Activated CD8-positive, alpha-beta T cell treated with anti-CD3 and anti-CD28 coated beads for 36 hours (primary cell): ENCODE measurements around the gene SORL1. TPM values are rescaled to one million over a fixed set of nuclear protein-coding genes. Genes with fewer than 3 reads are reported as not detected.

Experiments used
- ATAC-seq: fragments of 200-7000 bp; cut with Tn5 transposase; one replicate; pipeline ENCODE4 v1.10.0; 2021; ENCODE audit warnings: mild to moderate bottlenecking, moderate library complexity
- CTCF ChIA-PET: fragments of 350-600 bp; sonication (Branson Sonifier 250); formaldehyde crosslinking; loops from one replicate; lab custom pipeline; 2021; ENCODE audit warnings: antibody characterized with exemption; lab: Charles Lee
- POLR2A ChIA-PET: fragments of 350-600 bp; sonication (Branson Sonifier 250); formaldehyde crosslinking; loops from one replicate; lab custom pipeline; 2021; ENCODE audit warnings: antibody characterized with exemption; lab: Charles Lee
- DNase-seq: peaks from one replicate; pipeline ENCODE4 v3.0.0-alpha.2; 2020
- H3K27ac Mint-ChIP-seq: one replicate; pipeline ENCODE4 v1.8.0; 2021; ENCODE audit warnings: mild to moderate bottlenecking, mixed read lengths
- H3K27me3 Mint-ChIP-seq: one replicate; pipeline ENCODE4 v1.8.0; 2021; ENCODE audit warnings: mixed read lengths
- H3K36me3 Mint-ChIP-seq: one replicate; pipeline ENCODE4 v1.8.0; 2021; ENCODE audit warnings: low read depth, mixed read lengths
- H3K4me1 Mint-ChIP-seq: one replicate; pipeline ENCODE4 v1.8.0; 2021; ENCODE audit warnings: low read depth, mixed read lengths
- H3K4me3 Mint-ChIP-seq: one replicate; pipeline ENCODE4 v1.8.0; 2021; ENCODE audit warnings: mild to moderate bottlenecking, moderate library complexity, mixed read lengths
- H3K9me3 Mint-ChIP-seq: one replicate; pipeline ENCODE4 v1.8.0; 2021; ENCODE audit warnings: mixed read lengths
- CTCF ChIP-seq: fragments of 200-600 bp; IDR thresholded peaks from one replicate; pipeline ENCODE4 v1.8.0; 2022; ENCODE audit warnings: antibody characterized with exemption, mild to moderate bottlenecking
- intact Hi-C: fragments of 100-400 bp; cut with micrococcal nuclease; formaldehyde crosslinking; loops from one replicate; pipeline ENCODE4 v1.10.0; 2022
- total RNA-seq, 2 experiments: library from RNA; stranded (reverse); gene quantifications; one replicate each; pipeline ENCODE4 v1.2.3, GENCODE V29; 2021

Gene SORL1
- total RNA-seq, 2 experiments from 2014 or later: 61.1 to 64.6 TPM

GRCh38 chr11:121523581-121524232 is 71.6 kb downstream of the SORL1 start:
- POLR2A ChIA-PET: interaction anchor here (1.0 kb wide), 1 partner anchor 32 kb away, joined by 3 read pairs; no protein-coding TSS in a partner anchor
- DNase-seq (no peak), ATAC-seq (no peak)
- H3K4me3 Mint-ChIP-seq: no peak overlapping the region
- intact Hi-C loops: no loop called here
- no peak for TF ChIP-seq CTCF
- H3K27me3 Mint-ChIP-seq: no peaks in the 10 kb centered on the region
- peaks cover 44% of the 10 kb centered on the region for H3K4me1 Mint-ChIP-seq
- no peak overlapping the region for H3K27ac Mint-ChIP-seq
- H3K36me3 Mint-ChIP-seq: peaks cover 67% of the 10 kb centered on the region
- CTCF ChIA-PET: no interaction called here
- peaks cover 11% of the 10 kb centered on the region for H3K9me3 Mint-ChIP-seq

- POLR2A ChIA-PET: interaction anchor here (1.0 kb wide), 1 partner anchor 32 kb away, joined by 3 read pairs; no protein-coding TSS in a partner anchor
- ATAC-seq (no peak), DNase-seq (no peak)
- peaks cover 11% of the 10 kb centered on the region for H3K9me3 Mint-ChIP-seq
- TF ChIP-seq CTCF: no peak
- intact Hi-C loops: no loop called here
- no peak overlapping the region for H3K27ac Mint-ChIP-seq
- peaks cover 45% of the 10 kb centered on the region for H3K4me1 Mint-ChIP-seq
- CTCF ChIA-PET: no interaction called here
- no peak overlapping the region for H3K4me3 Mint-ChIP-seq
- H3K36me3 Mint-ChIP-seq: peaks cover 72% of the 10 kb centered on the region
- no peaks in the 10 kb centered on the region for H3K27me3 Mint-ChIP-seq
Observed at GRCh38 chr11:121524233-121524631, 72.1 kb downstream of the SORL1 start.

- Mint-ChIP-seq H3K4me1 (peaks cover 39% of the 10 kb centered on the region), H3K27me3 (no peaks in the 10 kb centered on the region), H3K4me3 (no peak overlapping the region), H3K27ac (no peak overlapping the region), H3K9me3 (peaks cover 16% of the 10 kb centered on the region), H3K36me3 (peaks cover 76% of the 10 kb centered on the region)
- no peak for TF ChIP-seq CTCF
- ATAC-seq (no peak), DNase-seq (no peak)
- ChIA-PET CTCF (interaction anchor here (0.7 to 1.0 kb wide), 2 partner anchors 50 to 66 kb away, joined by 3 read pairs; no protein-coding TSS in a partner anchor), POLR2A (no interaction called here)
- intact Hi-C loops: no loop called here
Observed at GRCh38 chr11:121525376-121525775, 73.3 kb downstream of the SORL1 start.

- peaks cover 68% of the 10 kb centered on the region for H3K36me3 Mint-ChIP-seq
- ChIA-PET CTCF (no interaction called here), POLR2A (no interaction called here)
- H3K27ac Mint-ChIP-seq: no peak overlapping the region
- H3K9me3 Mint-ChIP-seq: peaks cover 12% of the 10 kb centered on the region
- ATAC-seq (no peak), DNase-seq (no peak)
- intact Hi-C loops: loop anchor here (10.0 kb wide), 1 partner anchor 65 kb away; no protein-coding TSS in a partner anchor
- no peaks in the 10 kb centered on the region for H3K27me3 Mint-ChIP-seq
- no peak overlapping the region for H3K4me3 Mint-ChIP-seq
- peaks cover 44% of the 10 kb centered on the region for H3K4me1 Mint-ChIP-seq
- TF ChIP-seq CTCF: no peak
Observed at GRCh38 chr11:121530257-121530656, 78.1 kb downstream of the SORL1 start.

- intact Hi-C loops: loop anchor here (10.0 kb wide), 1 partner anchor 69 kb away; no protein-coding TSS in a partner anchor
- peaks cover 58% of the 10 kb centered on the region for H3K36me3 Mint-ChIP-seq
- H3K27ac Mint-ChIP-seq: peak overlapping the region; percentile 82
- no peaks in the 10 kb centered on the region for H3K27me3 Mint-ChIP-seq
- no peak for ATAC-seq
- POLR2A ChIA-PET: interaction anchor here (0.7 kb wide), 1 partner anchor 25 kb away, joined by 3 read pairs; no protein-coding TSS in a partner anchor
- H3K4me1 Mint-ChIP-seq: peaks cover 55% of the 10 kb centered on the region
- no peak overlapping the region for H3K4me3 Mint-ChIP-seq
- H3K9me3 Mint-ChIP-seq: peaks cover 7% of the 10 kb centered on the region
- CTCF ChIA-PET: interaction anchor here (1.1 to 1.3 kb wide), 2 partner anchors 85 to 209 kb away, joined by 3 read pairs; no protein-coding TSS in a partner anchor
- no peak for DNase-seq
- no peak for TF ChIP-seq CTCF
Observed at GRCh38 chr11:121533601-121534000, 81.5 kb downstream of the SORL1 start.
